GM12865 (cell line): ENCODE data around the gene TSPAN4.

Experiments
- DNase-seq: peaks from one replicate; pipeline ENCODE4 v3.0.0; 2010; ENCODE audit warnings: low read depth
- H3K4me3 ChIP-seq: 2 replicates; pipeline ENCODE4 v1.5.1; 2011; ENCODE audit warnings: mild to moderate bottlenecking, low read depth, low read length, control low read depth
- TF ChIP-seq, protein P1 (sequence below): IDR thresholded peaks from 2 replicates; pipeline ENCODE4 v1.5.1; 2011; ENCODE audit warnings: low read length, control low read depth, low read depth, inconsistent platforms; ENCODE audit not compliant: insufficient read depth; ENCODE audit errors: missing control alignments

The TSPAN4 gene

GRCh38 chr11:863910-864827 lies 21.5 kb downstream of the TSPAN4 start:
- no peak for DNase-seq
- TF ChIP-seq, protein P1, sequence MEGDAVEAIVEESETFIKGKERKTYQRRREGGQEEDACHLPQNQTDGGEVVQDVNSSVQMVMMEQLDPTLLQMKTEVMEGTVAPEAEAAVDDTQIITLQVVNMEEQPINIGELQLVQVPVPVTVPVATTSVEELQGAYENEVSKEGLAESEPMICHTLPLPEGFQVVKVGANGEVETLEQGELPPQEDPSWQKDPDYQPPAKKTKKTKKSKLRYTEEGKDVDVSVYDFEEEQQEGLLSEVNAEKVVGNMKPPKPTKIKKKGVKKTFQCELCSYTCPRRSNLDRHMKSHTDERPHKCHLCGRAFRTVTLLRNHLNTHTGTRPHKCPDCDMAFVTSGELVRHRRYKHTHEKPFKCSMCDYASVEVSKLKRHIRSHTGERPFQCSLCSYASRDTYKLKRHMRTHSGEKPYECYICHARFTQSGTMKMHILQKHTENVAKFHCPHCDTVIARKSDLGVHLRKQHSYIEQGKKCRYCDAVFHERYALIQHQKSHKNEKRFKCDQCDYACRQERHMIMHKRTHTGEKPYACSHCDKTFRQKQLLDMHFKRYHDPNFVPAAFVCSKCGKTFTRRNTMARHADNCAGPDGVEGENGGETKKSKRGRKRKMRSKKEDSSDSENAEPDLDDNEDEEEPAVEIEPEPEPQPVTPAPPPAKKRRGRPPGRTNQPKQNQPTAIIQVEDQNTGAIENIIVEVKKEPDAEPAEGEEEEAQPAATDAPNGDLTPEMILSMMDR, result no peak
- H3K4me3 ChIP-seq, result no peak overlapping the region

DNA sequence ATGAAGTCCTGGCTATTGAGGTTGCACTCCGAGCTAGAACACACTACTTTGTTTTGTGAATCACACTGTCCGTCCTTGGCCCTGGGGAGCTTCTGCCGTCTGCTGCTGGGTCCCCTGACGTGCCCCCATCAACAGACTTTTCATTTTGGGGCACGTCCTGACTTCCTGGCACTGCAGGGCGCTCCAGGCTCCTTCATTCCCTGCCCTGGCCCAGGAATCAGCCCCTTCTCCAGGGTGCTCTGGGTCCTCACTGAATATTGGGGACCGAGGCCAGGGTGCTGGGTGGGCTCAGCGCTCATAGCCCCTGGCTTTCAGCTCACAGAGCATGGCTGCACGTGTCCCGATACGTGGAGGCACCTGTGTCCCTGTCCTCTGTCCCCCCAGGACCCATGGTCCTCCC lies 22.2 kb downstream of the TSPAN4 start:
- no peak overlapping the region for H3K4me3 ChIP-seq
- DNase-seq, result no peak
- TF ChIP-seq, protein P1, result no peak

GRCh38 chr11:865462-866430 lies 23.1 kb downstream of the TSPAN4 start:
- TF ChIP-seq, protein P1, result no peak
- no peak overlapping the region for H3K4me3 ChIP-seq
- DNase-seq, result no peak

- no peak overlapping the region for H3K4me3 ChIP-seq
- TF ChIP-seq, protein P1, result no peak
- no peak for DNase-seq
These were observed 23.8 kb downstream of the TSPAN4 start for GRCh38 chr11:866481-866880.

DNA sequence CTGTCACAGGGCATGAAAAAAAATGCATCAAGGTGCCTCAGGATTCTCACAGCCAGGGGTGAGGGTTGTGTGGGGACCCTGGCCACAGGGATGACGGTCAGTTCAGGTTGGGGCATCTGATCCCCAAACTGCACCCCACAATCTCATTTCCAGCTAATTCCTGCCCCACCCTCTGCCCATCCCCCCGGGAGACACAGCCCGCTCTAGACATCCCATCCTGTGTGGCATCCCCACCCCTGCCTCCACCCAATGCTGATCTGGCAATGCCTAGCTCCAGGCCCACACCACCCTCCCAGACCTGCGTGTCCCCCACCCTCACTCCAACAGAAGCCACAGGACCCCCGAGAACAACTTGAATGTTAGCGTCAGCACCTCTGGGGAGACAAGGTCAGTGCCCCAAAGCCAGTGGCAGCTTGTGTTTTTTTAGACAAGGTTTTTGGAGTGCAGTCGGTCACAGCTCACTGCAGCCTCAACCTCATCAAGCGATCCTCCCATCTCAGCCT lies 25.3 kb downstream of the TSPAN4 start:
- TF ChIP-seq, protein P1, result no peak
- H3K4me3 ChIP-seq, result no peak overlapping the region
- no peak for DNase-seq

- TF ChIP-seq, protein P1, result no peak
- no peak for DNase-seq
- H3K4me3 ChIP-seq, result no peak overlapping the region
These were observed 25.7 kb downstream of the TSPAN4 start for GRCh38 chr11:868394-868793.
